ENCODE measurements around the gene EFCAB5. TPM values are rescaled to one million over a fixed set of nuclear protein-coding genes. Genes with fewer than 3 reads are reported as not detected.
A peak's percentile ranks its signal among the peaks of the same experiment; 100 is the strongest.

The EFCAB5 gene
- total and polyA plus RNA-seq, 2 of the 13 experiments (the other 11 are each of a cell fraction or from before 2014, with no cell fraction given), result 0.15 TPM; not detected in 1

GRCh38 chr17:30116661-30117551 is 175.5 kb downstream of the EFCAB5 start, which contains the start of gene NSRP1 (continued):
- no peak for TF ChIP-seq HBP1 (CRISPR knock-in tag; IDR thresholded peaks at IDR 0.05; ENCODE audit: low read depth)
- TF ChIP-seq HINFP (CRISPR knock-in tag; IDR thresholded peaks at IDR 0.05; ENCODE audit: low read depth), result no peak
- 0 out of 2 replicates have a peak, but pooled peaks have one; percentile 43 for TF ChIP-seq ZNF256 (CRISPR knock-in tag; conservative IDR thresholded peaks at IDR 0.05)
- TF ChIP-seq NKX3-1 (CRISPR knock-in tag; IDR thresholded peaks at IDR 0.05), result peak; percentile 76; the same call in 1 of the 2 replicates
- peak; percentile 25; the same call in 1 of the 2 replicates for TF ChIP-seq ZBTB20 (CRISPR knock-in tag; IDR thresholded peaks at IDR 0.05; ENCODE audit: borderline replicate concordance, low read depth)
- no peak for TF ChIP-seq ZNF782 (CRISPR knock-in tag; IDR thresholded peaks at IDR 0.05; ENCODE audit: borderline replicate concordance)
- TF ChIP-seq MXD3 (CRISPR knock-in tag; IDR thresholded peaks at IDR 0.05), result peak; percentile 64; the same call in 1 of the 2 replicates
- peak; percentile 26; the same call in 1 of the 2 replicates for TF ChIP-seq MTA1 (CRISPR knock-in tag; IDR thresholded peaks at IDR 0.05; ENCODE audit: borderline replicate concordance)
- TF ChIP-seq ZNF230 (CRISPR knock-in tag; IDR thresholded peaks at IDR 0.05), result no peak
- TF ChIP-seq ZNF280B (CRISPR knock-in tag; IDR thresholded peaks at IDR 0.05; ENCODE audit: borderline replicate concordance), result peak; percentile 64; the same call in 1 of the 2 replicates
- TF ChIP-seq GRHL1 (CRISPR knock-in tag; conservative IDR thresholded peaks at IDR 0.05), result no peak
- TF ChIP-seq ZFAT (CRISPR knock-in tag; conservative IDR thresholded peaks at IDR 0.05), result no peak
- no peak for TF ChIP-seq PCBP1 (IDR thresholded peaks at IDR 0.05; ENCODE audit: borderline replicate concordance, low read depth, low read length)
- peak; percentile 73; the same call in 1 of the 2 replicates for TF ChIP-seq ZBTB38 (CRISPR knock-in tag; IDR thresholded peaks at IDR 0.05)
- TF ChIP-seq ZFP90 (CRISPR knock-in tag; IDR thresholded peaks at IDR 0.05; ENCODE audit: borderline replicate concordance), result peak; percentile 79; the same call in 1 of the 2 replicates
- no peak for TF ChIP-seq MATR3 (CRISPR knock-in tag; IDR thresholded peaks at IDR 0.05)
- TF ChIP-seq NCOR1 (IDR thresholded peaks at IDR 0.05; ENCODE audit: borderline replicate concordance, low read length), result no peak
- TF ChIP-seq TBP (CRISPR knock-in tag; IDR thresholded peaks at IDR 0.05), result no peak
- TF ChIP-seq REXO4 (CRISPR knock-in tag; IDR thresholded peaks at IDR 0.05; ENCODE audit: borderline replicate concordance), result no peak
- 0 out of 2 replicates have a peak, but pooled peaks have one; percentile 18 for TF ChIP-seq ZFP36L1 (CRISPR knock-in tag; IDR thresholded peaks at IDR 0.05)
- no peak for TF ChIP-seq ZNF546 (CRISPR knock-in tag; conservative IDR thresholded peaks at IDR 0.05)
- peak; percentile 80 for TF ChIP-seq ZSCAN9 (CRISPR knock-in tag; IDR thresholded peaks at IDR 0.05; ENCODE audit: borderline replicate concordance)
